B cell (primary cell): ENCODE data around the gene C19orf85. TPM values are rescaled to one million over a fixed set of nuclear protein-coding genes. Genes with fewer than 3 reads are reported as not detected.

Experiments
- ATAC-seq: fragments of 200-7000 bp; cut with Tn5 transposase; one replicate; pipeline ENCODE4 v1.10.0; 2021; ENCODE audit warnings: low read depth, mild to moderate bottlenecking, moderate number of reproducible peaks, moderate library complexity
- CTCF ChIA-PET: fragments of 350-600 bp; sonication (Branson Sonifier 250); formaldehyde crosslinking; loops from one replicate; lab custom pipeline; 2021; ENCODE audit warnings: antibody characterized with exemption, inconsistent platforms; lab: Charles Lee
- POLR2A ChIA-PET: fragments of 350-600 bp; sonication (Branson Sonifier 250); formaldehyde crosslinking; loops from one replicate; lab custom pipeline; 2021; ENCODE audit warnings: antibody characterized with exemption; lab: Charles Lee
- DNase-seq: peaks from one replicate; pipeline ENCODE4 v3.0.0; 2013
- H2AFZ ChIP-seq: 2 replicates; pipeline ENCODE4 v1.6.1; 2012; ENCODE audit warnings: mild to moderate bottlenecking, low read depth, low read length; ENCODE audit not compliant: insufficient read depth, poor library complexity, severe bottlenecking
- H3K27ac ChIP-seq, 2 donors: 1 replicate in 1 of 2; 2 replicates in 1 of 2; pipeline ENCODE4 v1.5.1; 2012 to 2013; ENCODE audit warnings: low read length in 2 of 2, mild to moderate bottlenecking in 2 of 2, moderate library complexity in 1 of 2
- H3K27me3 ChIP-seq, 4 experiments: fragments of 200-600 bp in 1 of 4; sonication (generic) in 1 of 4; replicated peaks in 1 of 4; 1 replicate in 2 of 4; 2 replicates in 2 of 4; pipeline versions ENCODE4 v1.6.1 to v1.7.0; 2013 to 2016; ENCODE audit warnings: low read length in 3 of 4, mild to moderate bottlenecking in 2 of 4, mixed read lengths in 1 of 4, moderate library complexity in 1 of 4; ENCODE audit not compliant: insufficient read depth in 4 of 4, control insufficient read depth in 3 of 4; ENCODE audit errors: control extremely low read depth in 1 of 4
- H3K36me3 ChIP-seq, 2 experiments: replicated peaks in 1 of 2; 1 replicate in 1 of 2; 2 replicates in 1 of 2; pipeline versions ENCODE4 v1.6.1 to v1.7.1; 2013; ENCODE audit warnings: low read length in 1 of 2; ENCODE audit not compliant: insufficient read depth in 2 of 2, control insufficient read depth in 1 of 2; ENCODE audit errors: control extremely low read depth in 1 of 2, extremely low read depth in 1 of 2
- H3K4me1 ChIP-seq, 2 donors: fragments of 200-600 bp in 1 of 2; sonication (generic) in 1 of 2; 1 replicate in 1 of 2; 2 replicates in 1 of 2; pipeline versions ENCODE4 v1.5.1 to v1.6.1; 2013 to 2017; ENCODE audit warnings: low read length in 2 of 2; ENCODE audit not compliant: control insufficient read depth in 2 of 2, insufficient read depth in 2 of 2
- H3K4me2 ChIP-seq: replicated peaks from 2 replicates; pipeline ENCODE3; 2012; ENCODE audit warnings: mild to moderate bottlenecking, low read depth, low read length; ENCODE audit not compliant: poor library complexity, severe bottlenecking
- H3K4me3 ChIP-seq, 5 experiments: fragments of 200-600 bp in 1 of 5; sonication (generic) in 1 of 5; 1 replicate in 3 of 5; 2 replicates in 2 of 5; pipeline versions ENCODE4 v1.5.1 to v1.7.0; 2011 to 2016; ENCODE audit warnings: low read length in 4 of 5, mild to moderate bottlenecking in 4 of 5, low read depth in 2 of 5, control low read depth in 1 of 5, moderate library complexity in 1 of 5; ENCODE audit not compliant: insufficient read depth in 1 of 5; ENCODE audit errors: control extremely low read depth in 1 of 5, extremely low read depth in 1 of 5
- H3K79me2 ChIP-seq: fragments of 200-600 bp; sonication (generic); one replicate; pipeline ENCODE4 v1.6.0; 2016; ENCODE audit warnings: low read length; ENCODE audit not compliant: control insufficient read depth, insufficient read depth
- H3K9ac ChIP-seq: fragments of 200-600 bp; sonication (generic); 2 replicates; pipeline ENCODE4 v1.6.1; 2017; ENCODE audit warnings: mild to moderate bottlenecking, low read length, moderate library complexity
- H3K9me3 ChIP-seq, 3 donors: one replicate each; pipeline versions ENCODE4 v1.6.1 to v1.7.1; 2013; ENCODE audit warnings: low read length in 2 of 3; ENCODE audit not compliant: control insufficient read depth in 2 of 3, insufficient read depth in 1 of 3; ENCODE audit errors: control extremely low read depth in 1 of 3
- H4K20me1 ChIP-seq: 2 replicates; pipeline ENCODE4 v1.6.0; 2012; ENCODE audit warnings: mild to moderate bottlenecking, low read length; ENCODE audit not compliant: insufficient read depth, control insufficient read depth, poor library complexity, severe bottlenecking
- H3K27ac Mint-ChIP-seq: one replicate; pipeline ENCODE4 v1.8.0; 2021; ENCODE audit warnings: mixed read lengths
- H3K27me3 Mint-ChIP-seq: one replicate; pipeline ENCODE4 v1.8.0; 2021; ENCODE audit warnings: mixed read lengths
- H3K4me1 Mint-ChIP-seq: one replicate; pipeline ENCODE4 v1.8.0; 2021; ENCODE audit warnings: mixed read lengths
- H3K4me3 Mint-ChIP-seq: one replicate; pipeline ENCODE4 v1.8.0; 2021; ENCODE audit warnings: mixed read lengths
- H3K9me3 Mint-ChIP-seq: one replicate; pipeline ENCODE4 v1.8.0; 2022; ENCODE audit warnings: mixed read lengths; ENCODE audit not compliant: insufficient read depth
- CTCF ChIP-seq: fragments of 200-600 bp; IDR thresholded peaks from one replicate; pipeline ENCODE4 v1.8.0; 2022; ENCODE audit warnings: antibody characterized with exemption, mild to moderate bottlenecking
- EZH2 ChIP-seq: IDR thresholded peaks from 2 replicates; pipeline ENCODE4 v1.6.1; 2012; ENCODE audit warnings: borderline replicate concordance, low read depth, mild to moderate bottlenecking, moderate library complexity, low read length; ENCODE audit not compliant: insufficient read depth, poor library complexity, severe bottlenecking
- WGBS: methylation state at CpG from one replicate; pipeline ENCODE4 v1.1.5; 2013; ENCODE audit warnings: missing lambda C conversion rate; ENCODE audit not compliant: insufficient coverage; 5-methylcytosine and 5-hydroxymethylcytosine counted together
- intact Hi-C: fragments of 100-400 bp; cut with micrococcal nuclease; formaldehyde crosslinking; loops from one replicate; pipeline ENCODE4 v1.10.0; 2022
- polyA plus RNA-seq: library from polyadenylated mRNA; depleted of rRNA; stranded (reverse); fragments of >200 nt; gene quantifications from 2 replicates; pipeline ENCODE4 v1.2.3, GENCODE V29; 2012
- total RNA-seq, 2 donors: library from RNA; stranded (reverse); fragments of 120-200 nt in 1 of 2; gene quantifications; 1 replicate in 1 of 2; 2 replicates in 1 of 2; pipeline versions ENCODE4 v1.2.3 to v1.2.4, GENCODE V29; 2013 to 2022

C19orf85 gene
- total and polyA plus RNA-seq, 2 donors (not counting 1 experiment from before 2014, with no cell fraction given), result not detected

DNA sequence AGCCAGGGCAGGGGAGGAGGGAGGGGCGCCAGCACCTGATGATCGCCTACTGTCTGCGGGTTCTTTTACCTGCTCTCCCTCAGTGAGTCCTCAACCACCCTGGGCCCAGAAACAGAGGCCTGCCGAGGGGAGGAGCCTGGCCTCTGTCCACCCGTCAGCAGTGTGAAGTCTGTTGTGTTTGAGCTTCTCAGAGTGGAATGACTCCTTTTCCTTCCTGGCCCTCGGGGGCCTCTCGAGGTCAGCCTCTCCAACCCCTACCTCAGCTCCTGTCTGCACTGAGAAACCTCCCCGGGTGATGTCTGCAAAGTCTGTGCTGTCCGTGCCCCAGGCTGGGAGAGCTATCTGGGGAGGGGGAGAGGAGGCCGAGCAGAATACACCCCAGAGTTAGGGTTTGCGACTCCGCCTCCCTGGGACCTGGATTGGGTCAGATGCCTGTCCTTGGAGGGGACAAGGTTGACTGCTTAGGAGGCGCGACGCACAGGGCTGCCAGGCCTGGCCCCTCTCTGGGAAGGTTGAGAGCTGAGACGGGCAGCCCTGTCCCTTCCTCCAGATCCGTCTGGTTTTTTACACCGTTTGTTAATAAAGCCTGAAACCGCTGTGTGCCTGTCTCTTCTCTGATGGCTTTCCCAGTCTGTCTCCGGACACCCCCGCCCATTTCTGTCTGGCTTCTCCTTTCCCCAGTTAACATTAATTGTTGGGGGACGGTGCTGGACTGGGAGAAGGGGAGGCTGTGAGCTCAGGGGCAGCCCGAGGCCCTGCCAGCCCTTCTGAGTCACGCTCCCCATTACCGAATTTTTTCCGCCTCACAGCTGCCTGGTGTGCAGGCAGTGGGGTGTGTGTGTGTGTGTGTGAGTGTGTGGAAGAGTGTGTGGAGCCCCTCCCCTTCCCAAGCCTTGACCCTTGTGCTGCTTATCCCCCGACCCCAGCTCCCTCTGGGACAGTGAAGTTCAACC is 22.7 kb upstream of the C19orf85 start:
- ATAC-seq (no peak), DNase-seq (peak; percentile 41)
- Histone ChIP-seq H3K27ac (no peak overlapping the region), H3K9ac (no peak overlapping the region), H3K36me3 (peaks cover 0 to 2% of the 10 kb centered on the region in 2 experiments), H3K4me3 (no peak overlapping the region), H2AFZ (no peak overlapping the region), H3K4me2 (no peak overlapping the region), H4K20me1 (peaks cover 20% of the 10 kb centered on the region), H3K4me1 (peaks cover 10 to 22% of the 10 kb centered on the region in 2 donors), H3K9me3 (no peaks in the 10 kb centered on the region), H3K27me3 (peaks cover 0 to 20% (median 0%) of the 10 kb centered on the region in 4 experiments), H3K79me2 (no peaks in the 10 kb centered on the region)
- POLR2A ChIA-PET, result interaction anchor here (0.6 to 1.5 kb wide), 3 partner anchors 11 to 148 kb away, joined by 3 to 4 read pairs (median 3); partner anchors contain the start of genes KMT5C and ZNF628
- TF ChIP-seq EZH2, result no peak
- TF ChIP-seq CTCF, result no peak
- Mint-ChIP-seq H3K9me3 (no peaks in the 10 kb centered on the region), H3K27ac (peak overlapping the region; percentile 61), H3K27me3 (peaks cover 8% of the 10 kb centered on the region), H3K4me1 (peaks cover 11% of the 10 kb centered on the region), H3K4me3 (peak overlapping the region; percentile 45)
- 93% methylated on average over 13 of the region's 27 CpGs for WGBS
- CTCF ChIA-PET, result interaction anchor here (1.4 to 1.7 kb wide), 3 partner anchors 11 to 20 kb away, joined by 3 to 8 read pairs (median 7); partner anchors contain the start of gene ZNF628
- intact Hi-C loops, result no loop called here
